GM18526 (cell line): ENCODE results near the gene RAB6A.

Experiments used
- POLR2A ChIP-seq: IDR thresholded peaks from 3 replicates; pipeline ENCODE4 v1.6.1; 2011; ENCODE audit not compliant: insufficient read length; ENCODE audit errors: extremely low read depth

The RAB6A gene

DNA sequence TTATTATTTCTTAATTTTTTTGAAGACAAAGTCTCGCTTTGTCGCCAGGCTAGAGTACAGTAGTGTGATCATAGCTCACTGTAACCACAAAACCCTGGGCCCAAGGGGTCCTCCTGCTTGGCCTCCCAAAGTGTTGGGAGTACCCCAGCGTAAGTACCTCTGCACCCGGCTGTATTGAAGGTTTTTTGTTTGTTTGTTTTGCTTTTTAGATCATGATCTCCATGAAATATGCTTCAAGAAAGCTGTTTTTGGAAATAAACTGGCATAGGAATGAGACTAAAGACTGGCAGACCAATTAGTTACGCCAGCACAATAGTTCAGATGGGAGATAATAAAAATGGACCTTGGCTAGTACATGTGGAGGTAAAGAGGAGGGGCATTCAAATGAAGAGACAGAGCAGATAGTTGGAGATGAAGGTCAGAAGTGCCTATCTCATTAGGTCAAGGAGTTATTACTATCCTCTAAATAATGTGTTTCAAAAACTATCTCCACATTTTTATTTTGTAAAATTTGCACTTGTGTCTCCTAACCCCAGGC lies 22.7 kb upstream of the RAB6A start:
- TF ChIP-seq POLR2A: no peak

DNA sequence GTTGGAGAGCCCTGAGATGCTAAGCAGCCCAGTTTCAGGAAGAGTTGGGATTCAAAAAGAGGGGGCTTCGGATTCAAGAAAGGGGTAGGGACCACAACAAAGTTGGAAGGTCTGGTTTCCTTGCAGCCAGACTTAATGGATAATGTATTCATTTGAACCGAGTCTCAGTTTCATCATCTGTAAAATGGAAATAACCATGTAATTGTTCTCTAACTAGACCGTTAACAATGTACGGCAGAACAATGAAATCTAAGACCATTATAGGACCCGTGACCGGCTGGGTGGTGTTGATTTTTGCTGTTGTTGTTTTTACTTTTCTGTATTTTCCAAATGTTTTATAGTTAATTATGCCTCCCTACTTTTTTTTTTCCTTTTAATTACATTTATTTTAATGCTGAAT lies 20.4 kb upstream of the RAB6A start:
- no peak for TF ChIP-seq POLR2A

DNA sequence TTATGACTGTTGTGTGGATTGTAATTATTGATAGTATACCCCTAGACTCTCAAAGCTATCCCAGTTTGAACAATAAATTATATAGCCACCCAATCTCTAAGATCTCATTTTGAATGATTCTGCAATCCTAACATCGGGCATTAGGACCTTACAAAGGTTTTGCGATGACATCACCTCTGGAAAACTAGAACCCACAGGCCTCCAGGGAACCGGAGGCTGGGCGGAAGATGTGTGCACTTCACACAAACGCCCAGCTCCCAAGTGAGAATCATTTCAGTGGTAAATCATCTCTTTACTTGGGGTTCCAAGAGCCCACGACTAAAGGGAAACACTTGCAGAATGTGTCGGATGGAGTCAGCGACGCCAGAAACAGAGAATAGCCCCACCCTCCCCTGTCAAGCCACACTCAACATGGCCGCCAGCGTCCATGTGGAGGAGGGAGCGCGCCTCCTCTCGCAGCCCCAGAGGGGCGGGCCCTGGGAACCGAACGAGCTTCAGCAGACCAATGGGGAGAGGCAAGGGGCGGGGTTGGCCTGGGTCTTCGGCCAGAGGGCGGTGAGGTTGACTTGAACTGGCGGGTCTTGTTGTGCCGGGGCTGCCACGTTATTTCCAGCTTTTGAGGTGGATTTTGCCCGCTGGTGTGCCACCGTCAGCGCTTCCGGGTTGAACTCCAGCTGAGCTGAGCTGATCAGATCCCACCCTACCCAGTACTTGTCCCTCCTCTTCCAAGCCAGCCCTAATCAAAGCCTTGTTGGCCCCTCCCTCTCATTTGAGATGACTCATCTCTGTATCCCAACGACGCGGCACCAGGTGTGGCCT lies 18.4 kb upstream of the RAB6A start:
- peak; percentile 55 for TF ChIP-seq POLR2A

DNA sequence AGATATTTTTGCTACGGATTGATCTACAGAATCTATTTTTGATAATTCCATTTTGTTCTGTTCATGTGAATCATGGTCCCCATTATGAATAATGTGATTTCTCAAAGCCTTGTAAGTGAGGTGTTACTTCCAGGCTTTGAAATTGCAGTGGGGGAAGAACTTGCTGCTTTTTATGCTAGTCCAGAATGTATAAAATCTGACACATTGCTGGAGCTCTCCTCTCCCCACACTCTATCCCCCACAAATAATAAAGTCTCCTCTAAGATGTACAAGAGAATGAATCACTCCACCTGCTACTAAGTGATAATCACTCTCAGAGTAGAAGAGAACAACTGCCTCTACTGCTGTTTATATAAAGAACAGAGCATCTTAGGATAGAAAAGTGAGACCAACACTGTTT lies 5.9 kb upstream of the RAB6A start:
- no peak for TF ChIP-seq POLR2A

DNA sequence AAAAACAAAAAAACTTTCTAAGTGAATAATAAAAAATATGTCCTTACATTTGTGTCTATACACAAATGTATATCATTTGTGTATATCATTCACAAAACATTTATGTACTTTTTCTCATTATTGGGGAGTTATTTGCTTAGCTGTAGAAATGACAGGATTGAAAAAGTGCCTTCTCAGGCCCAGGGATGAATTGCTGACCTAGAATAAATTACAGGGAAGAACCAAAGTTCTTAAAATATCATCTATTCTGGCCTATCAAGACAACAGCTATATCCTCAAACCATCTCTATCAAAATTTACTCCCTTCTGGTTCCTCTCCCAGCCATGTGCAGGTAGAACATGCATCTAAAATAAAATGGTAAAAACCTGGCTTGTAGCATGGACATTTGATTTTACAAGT lies 1.9 kb upstream of the RAB6A start:
- no peak for TF ChIP-seq POLR2A

GRCh38 chr11:73761403-73761945 lies 600 bp upstream of the RAB6A start:
- TF ChIP-seq POLR2A: no peak

DNA sequence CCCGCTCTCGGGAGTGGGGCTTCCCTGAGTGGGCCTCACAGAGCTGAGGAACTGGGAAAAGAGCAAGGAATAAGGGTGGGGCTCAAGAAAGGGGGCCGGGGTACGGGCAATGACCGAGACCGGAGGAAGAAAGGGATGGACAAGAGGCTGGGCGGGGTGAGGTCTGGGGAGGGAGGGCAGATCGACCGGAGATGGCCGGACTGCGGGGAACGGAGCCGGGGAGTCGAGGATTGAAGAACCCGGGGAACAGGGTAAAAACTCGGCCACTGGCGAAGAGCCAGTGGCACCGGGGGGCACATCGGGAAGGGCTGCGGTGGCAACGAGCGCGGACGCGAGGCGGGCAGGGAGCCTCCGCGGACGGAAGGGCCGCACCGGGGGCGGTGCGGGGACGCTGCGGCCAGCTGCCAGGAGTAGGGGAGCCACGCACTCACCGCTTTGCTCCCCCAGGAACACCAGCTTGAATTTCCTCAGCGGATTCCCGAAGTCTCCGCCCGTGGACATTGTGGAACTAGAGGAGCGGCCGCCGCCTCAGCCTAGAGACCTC lies 667 bp downstream of the RAB6A start:
- no peak for TF ChIP-seq POLR2A

DNA sequence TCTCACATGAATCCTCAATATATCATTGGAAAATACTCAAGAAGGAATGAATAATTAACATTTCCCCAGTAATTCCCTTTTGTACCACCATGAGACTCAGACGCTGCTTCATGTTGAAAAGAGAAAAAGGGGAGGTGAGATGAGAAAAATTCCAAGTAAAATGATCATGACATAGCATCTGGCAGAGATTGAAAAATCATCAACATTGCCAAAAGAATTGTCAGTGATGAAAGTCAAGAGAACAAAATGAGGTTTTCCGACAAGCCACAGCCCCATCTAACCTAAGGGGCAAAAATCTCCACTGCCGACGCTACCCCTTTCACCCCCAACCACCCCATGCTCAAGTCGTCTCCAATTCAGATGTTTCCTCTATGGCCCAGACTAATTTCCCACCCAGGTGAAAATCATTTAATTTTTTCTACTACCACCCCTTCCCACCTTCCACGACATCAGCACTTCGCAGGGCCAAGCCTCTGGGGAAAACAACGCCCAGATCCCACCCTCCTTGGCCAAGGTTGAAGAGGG lies 1.2 kb downstream of the RAB6A start:
- no peak for TF ChIP-seq POLR2A

- no peak for TF ChIP-seq POLR2A
Measured at GRCh38 chr11:73758451-73758850, 2.4 kb downstream of the RAB6A start.

GRCh38 chr11:73757598-73757997 lies 3.3 kb downstream of the RAB6A start:
- no peak for TF ChIP-seq POLR2A

DNA sequence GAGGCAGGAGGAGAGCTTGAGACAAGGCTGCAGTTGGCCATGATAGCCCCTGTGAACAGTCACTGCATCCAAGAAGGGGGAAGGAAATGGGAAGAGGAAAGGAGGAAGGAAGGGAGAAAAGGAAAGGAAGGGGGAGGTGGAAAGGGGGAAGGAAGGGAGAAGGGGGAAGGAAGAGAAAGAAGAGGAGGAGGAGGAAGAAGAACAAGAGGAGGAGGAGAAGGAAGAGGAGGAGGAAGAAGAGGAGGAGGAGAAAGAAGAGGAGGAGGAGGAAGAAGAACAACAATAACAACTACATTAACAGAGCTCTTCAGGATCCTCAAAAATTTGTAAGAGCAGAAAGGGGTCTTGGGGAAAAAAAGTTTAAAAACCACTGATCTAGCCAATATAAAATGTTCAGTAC lies 5.2 kb downstream of the RAB6A start:
- TF ChIP-seq POLR2A: no peak

- no peak for TF ChIP-seq POLR2A
Measured at GRCh38 chr11:73753938-73754337, 6.9 kb downstream of the RAB6A start.

DNA sequence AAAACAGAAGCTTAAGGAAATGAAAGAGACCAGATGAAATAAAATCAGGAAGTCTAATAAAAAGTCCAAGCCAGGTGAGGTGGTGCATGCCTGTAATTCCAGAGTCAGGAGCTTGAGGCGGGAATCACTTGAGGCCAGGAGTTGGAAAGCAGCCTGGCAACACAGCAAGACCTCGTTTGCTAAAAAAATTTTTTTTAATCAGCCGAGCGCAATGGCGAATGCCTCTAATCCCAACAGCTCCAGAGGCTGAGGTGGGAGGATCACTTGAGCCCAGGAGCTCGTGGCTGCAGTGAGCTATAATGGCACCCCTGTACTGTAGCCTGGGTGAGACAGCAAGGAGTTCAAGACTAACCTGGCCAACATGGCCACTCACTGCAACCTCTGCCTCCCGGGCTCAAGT lies 8.0 kb downstream of the RAB6A start:
- TF ChIP-seq POLR2A: no peak

DNA sequence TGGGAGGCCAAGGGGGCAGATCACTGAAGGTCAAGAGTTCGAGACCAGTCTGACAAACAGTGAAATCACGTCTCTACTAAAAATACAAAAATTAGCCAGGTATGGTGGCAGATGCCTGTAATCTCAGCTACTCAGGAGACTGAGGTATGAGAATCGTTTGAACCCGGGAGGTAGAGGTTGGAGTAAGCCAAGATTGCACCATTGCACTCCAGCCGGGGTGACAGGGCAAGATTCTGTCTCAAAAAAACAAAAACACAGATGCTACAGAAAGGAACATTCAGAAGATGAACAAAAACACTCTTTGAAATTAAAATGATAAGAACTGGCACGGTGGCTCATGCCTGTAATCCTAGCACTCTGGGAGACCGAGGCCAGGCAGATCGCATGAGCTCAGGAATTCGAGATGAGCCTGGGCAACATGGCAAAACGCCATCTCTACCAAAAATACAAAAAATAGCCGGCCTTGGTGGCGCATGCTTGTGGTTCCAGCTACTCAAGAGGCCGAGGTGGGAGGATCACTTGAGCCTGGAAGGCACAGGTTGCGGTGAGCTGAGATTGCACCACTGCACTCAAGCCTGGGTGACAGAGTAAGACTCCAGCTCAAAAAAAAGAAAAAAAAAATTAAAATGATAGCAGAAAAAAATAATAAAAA lies 8.5 kb downstream of the RAB6A start:
- TF ChIP-seq POLR2A: no peak

GRCh38 chr11:73750228-73750627 lies 10.6 kb downstream of the RAB6A start:
- TF ChIP-seq POLR2A: no peak

DNA sequence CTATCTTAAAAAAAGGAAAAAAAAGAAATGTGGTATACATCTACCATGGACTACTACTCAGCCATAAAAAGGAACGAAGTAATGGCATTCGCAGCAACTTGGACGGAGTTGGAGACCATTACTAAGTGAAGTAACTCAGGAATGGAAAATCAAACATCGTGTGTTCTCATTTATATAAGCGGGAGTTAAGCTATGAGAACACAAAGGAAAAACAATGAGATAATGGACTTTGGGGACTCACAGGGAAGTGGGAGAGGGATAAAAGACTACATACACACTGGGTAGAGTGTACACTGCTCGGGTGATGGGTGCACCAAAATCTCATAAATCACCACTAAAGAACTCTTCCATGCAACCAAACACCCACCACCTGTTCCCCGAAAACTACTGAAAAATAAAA lies 11.8 kb downstream of the RAB6A start:
- TF ChIP-seq POLR2A: no peak
